Stimulated activated CD4-positive, alpha-beta T cell treated with anti-CD3 and anti-CD28 coated beads, TNF-alpha, amount 100 ng/mL, for 1 hour (primary cell): ENCODE data around the gene METTL8.
A peak's percentile ranks its signal among the peaks of the same experiment; 100 is the strongest.
"Not testable (repeated sequence)": the region's sequence is repeated elsewhere in the genome, so short reads cannot be mapped to it uniquely, and the experiment has no call there.

ENCODE experiments used
- DNase-seq, 3 donors: peaks; one replicate each; pipeline ENCODE4 v3.0.0-alpha.2; 2020; ENCODE audit warnings: low read depth in 3 of 3, low spot score in 1 of 3

The METTL8 gene

DNA sequence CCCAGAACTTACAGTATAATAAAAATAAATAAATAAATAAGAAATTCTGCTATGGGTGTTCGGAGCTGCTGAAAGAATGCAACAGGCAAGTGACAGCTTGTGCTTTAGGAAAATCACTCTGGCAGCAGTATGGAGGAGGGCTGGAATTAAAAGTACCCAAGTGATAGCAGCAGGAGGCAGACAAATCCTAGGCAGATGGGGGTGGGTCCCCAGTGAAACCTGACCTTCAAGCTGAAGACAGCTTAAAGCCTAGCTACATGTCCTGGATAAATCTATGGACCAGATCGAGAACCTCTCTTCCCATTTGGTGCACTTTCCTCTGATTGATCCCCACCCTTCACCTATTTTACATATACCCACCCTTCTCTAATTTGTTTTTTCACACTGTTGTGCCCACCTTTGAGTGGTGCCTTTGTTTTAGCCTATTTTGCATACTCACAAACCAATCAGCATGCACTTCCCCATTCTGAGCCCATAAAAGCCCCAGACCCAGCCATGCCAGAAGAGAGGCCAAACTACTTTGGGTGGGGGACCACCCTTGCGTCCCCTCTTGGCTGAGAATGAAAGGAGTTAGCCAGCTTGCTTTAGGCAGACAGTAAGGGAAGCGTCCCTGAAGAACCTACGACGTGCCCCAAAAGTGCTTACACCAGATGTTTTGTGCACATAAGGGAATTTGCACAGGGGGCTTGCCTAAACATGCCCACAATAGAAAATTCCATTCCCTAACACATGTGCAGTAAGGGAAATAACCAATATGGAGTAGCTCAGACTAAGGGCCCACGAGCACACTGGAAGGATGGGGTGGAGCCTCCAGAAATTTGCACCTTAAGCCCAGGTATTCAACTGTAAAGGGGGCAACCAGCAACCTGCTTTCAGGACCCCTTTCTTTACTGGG, 3.0 kb downstream of the METTL8 start:
- DNase-seq, result no peak

DNA sequence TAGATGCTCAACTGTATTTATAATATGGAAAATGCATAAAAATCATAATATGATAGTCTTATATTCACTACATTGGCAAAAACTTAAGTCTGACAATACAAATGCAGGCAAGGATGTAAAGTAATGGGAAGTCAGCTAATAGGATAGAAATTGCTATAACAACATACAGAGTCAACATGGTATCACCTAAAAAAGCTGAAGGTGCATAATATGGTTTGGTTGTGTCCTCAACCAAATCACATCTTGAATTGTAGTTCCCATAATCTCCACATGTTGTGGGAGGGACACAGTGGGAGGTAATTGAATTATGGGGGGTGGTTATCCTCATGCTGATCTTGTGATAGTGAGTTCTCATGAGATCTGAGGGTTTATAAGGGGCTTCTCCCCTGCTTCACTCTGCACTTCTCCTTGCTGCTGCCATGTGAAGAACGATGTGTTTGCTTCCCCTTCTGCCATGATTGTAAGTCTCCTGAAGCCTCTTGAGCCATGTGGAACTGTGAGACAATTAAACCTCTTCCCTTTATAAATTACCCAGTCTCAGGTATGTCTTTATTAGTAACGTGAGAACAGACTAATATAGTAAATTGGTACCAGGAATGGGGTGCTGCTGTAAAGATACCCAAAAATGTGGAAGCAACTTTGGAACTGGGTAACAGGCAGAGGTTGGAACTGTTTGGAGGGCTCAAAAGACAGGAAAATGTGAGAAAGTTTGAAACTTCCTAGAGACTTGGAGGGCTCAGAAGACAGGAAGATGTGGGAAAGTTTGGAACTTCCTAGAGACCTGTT, 10.9 kb downstream of the METTL8 start:
- DNase-seq, result not testable (repeated sequence)

DNA sequence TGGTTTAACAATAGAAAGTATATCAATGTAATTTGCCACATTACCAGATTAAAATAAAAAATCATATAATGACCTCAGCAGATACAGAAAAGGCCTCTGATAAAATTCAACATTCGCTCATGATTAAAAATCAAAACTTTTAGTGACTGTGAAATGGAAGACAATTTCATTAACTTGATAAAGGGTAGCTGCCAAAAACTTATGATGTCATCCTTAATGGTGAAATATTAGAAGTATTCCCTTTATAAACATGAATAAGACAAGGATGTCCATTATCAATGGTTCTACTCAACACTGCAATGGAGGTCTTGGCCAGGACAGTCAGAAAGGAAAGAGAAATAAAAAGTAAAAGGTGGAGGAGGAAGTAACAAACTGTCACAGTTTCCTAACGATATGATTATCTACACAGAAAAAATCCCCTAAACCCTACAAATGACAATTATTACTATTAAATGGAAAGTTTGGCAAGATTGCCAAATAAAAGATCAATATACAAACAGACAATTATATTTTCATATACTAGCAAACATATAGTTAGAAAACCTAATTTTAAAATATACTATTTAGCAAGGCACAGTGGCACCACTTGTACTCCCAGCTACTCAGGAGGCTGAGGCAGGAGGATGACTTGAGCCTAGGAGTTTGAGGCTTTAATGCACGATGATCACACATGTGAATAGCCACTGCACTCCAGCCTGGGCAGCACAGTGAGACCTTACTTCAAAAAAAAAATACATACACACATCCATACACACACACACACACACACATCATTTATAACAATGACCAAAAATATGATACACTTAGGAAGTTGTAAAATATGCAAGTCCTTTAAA, 12.8 kb downstream of the METTL8 start:
- DNase-seq, result no peak

DNA sequence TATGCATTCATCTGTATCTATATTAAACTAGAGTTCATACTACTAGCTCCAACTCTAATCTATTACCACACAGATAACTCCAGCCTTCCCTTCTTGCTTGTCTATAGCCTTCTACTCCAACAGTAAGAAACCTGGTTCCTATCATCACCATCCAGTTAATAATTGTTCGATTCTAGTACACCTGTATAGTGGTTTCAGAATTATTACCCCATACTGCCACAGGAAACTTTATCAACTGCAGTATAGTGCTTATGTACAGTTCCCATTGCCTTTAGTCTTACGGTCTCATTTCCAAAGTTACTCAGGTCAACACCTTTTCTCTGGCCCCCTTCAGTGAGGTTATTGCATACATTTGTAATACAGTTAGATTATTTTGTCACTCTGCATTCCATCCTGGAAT, 14.5 kb downstream of the METTL8 start:
- DNase-seq, result no peak

DNA sequence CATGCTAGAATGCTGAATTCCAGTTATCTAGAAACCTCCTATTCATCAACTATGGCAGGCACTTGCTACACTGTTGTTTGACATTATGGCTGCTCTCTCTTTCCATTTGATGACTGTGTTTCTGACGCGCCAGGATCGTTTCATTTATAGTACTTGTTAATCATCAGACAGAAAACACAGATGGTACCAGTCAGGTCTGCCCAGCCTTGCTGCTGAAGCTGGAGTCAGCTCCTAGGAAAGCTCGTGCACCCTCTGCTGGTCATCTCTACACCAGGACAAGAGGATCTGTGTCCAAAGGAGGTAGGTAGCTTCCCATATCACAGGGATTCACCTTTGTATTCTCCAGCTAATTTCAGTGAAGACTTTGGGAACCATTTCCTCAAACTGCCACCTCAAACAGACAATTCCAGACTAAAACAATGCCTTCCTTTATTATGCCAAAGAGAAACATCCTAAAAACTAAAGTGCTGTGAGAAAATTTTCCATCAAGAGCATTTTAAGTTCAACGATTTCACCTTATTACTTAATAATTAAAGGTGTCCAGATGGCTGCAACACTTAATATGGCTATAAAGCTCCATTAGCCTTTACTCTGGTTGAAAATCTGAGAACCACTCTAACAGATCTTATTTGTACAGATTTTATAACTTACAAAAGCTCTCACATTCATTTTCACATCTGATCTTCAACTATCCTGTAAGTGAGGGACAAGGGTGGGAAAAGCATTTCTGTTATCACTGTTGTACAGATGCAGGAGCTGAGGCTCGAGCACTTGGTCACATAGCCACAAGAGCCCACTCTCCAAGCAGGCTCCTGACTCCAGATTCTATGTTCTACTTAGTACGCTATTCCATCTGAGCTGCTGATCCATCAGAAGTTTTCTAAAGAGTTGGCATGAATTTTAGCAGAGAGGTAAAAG, 17.5 kb downstream of the METTL8 start:
- peak; percentile 56 to 64 (median 64) for DNase-seq

DNA sequence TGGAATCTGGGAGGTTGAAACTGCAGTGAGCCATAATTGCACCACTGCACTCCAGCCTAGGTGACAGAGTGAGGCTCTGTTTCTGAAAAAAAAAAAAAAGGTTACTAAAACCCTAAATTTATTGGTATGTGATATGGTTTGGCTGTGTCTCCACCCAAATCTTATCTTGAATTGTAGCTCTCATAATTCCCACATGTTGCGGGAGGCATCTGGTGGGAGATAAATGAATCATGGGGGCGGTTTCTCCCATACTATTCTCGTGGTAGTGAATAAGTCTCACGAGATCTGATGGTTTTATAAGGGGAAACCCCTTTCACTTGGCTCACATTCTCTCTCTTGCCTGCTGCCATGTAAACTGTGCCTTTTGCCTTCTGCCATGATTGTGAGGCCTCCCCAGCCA, 19.1 kb downstream of the METTL8 start:
- not testable (repeated sequence) for DNase-seq

DNA sequence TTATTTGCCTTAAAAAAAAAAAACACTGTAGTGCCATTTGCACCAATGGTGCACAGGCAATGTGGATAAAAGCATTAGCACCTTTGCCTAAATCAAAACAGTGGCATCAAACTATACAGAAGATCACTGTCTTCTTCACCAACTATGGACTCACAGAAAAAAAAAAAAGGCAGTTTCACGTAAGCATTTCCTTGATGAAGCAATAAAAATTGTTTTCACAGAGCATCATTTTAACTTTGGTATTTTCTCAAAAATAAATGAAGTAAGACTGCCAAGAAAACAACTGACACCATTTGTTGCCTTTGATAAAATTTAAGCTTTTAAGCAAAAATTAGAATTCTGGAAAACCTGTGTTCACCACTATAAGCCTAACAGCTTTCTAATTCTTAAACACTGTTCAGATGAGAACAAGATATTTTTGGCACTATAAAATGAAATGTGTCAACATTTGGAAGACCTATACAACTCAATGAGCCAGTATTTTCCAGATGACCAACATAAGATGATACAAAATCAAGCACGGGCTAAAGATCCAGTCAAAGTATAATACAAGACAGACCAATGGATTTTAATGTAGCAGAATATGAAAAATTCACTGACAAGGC, 21.1 kb downstream of the METTL8 start:
- DNase-seq, result no peak

DNA sequence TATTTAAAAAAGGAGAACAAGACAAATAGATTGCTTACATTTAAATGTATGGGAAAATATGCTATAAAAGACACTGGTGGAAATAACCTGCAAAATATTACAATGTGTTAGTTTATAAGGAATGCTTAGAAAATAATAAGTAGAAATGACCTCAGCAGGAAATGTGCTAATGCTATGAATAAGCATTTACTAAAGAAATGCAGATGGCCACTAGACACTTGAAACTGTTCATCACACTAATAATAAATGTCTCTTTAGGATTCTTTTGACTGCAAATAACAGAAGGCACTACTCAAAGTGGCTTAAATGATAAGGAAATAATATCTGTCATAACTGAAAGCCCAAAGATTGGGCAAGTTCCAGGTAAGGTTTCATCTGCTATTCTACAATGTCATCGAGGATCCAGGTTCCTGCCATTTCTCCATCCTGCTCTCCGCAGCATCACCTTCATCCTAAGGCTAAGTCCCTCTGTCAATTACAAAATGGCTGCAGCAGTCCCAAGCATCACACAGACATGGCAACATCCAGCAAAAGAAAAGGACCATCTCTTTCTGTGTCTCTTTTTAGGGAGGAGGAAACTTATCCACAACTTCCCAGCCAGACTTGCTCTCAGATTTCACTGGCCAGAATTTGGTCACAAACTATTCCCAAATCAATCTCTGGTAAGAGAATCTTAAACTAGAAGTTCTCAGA, 21.9 kb downstream of the METTL8 start:
- no peak for DNase-seq

DNA sequence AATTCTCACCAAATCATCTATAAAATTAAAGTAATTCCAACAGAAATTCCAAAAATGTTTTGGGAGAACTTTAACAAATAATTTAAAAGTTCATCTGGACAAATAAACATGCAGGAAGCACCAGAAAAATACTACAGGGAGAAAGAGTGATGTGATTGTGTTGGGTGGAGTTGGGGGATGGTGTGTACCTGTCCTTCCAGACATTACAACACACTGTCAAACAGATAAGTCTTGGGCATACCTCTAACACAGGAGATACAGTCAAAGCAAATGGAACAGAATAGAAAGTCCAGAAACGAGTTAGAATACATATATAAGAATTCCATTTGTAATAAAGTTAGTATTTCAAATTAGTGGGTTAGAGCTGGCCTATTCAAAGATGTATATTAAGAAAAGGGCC, 22.6 kb downstream of the METTL8 start:
- DNase-seq, result no peak

DNA sequence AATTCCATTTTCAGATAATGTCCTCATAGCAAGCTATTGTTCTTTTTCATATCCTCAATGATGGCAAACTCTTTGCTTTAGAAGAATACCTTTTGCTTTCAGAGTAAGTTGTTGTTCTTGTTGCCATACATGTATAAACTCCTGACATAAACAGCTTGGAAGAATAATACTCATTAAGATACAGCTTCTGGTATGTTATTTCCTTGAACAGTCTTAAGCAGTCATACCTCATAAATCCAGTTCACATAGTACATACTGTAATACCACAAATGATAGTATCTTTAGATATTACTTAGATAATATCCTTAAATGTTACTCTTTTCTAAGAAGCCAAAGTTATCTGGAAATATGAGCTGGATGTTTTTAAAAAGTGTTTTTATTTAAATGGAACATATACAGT, 23.2 kb downstream of the METTL8 start:
- no peak for DNase-seq

DNA sequence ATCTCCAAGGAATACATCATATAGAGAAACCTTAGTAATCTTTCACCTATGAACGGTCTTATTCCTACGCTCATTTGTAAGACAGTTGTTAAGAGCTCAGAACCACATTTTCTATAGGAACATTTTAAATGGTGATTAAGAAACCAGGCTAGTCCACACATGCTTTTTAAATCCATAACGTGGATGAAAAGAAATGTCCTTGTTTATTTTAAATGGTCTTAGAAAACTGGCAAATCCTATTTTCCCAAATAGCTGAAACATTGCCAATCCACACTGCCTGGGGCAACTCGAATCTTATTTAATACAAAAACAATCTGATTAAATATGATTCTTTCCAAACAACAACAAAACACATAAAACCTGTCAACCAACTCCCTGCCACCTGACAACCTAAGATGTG, 23.7 kb downstream of the METTL8 start:
- DNase-seq, result no peak

DNA sequence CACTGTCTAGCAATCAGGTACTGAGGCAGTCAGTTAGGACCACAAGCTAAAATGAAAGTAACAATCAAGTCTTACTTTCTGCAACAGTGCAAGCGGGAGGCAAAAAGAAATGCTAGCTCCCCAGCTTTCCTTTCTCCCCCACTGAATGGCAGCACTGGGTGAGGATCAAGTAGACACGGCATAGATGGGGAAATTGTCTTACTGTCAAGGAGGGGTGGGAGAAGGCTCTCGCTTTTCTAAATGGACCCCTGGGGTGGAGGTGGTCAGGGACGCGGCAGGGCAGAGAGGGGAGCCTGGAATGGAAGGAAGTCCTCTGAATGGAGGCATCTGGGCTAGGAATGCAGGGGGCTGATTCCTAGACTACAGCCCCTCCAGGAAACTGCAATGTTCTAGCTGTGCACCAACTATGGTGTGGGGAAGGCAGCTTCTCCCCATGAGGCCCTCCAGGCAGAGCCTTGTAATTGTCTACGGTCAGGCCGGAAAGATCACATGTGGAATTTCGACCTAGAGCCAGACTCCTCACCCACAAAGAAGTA, 24.3 kb downstream of the METTL8 start:
- DNase-seq, result no peak

DNA sequence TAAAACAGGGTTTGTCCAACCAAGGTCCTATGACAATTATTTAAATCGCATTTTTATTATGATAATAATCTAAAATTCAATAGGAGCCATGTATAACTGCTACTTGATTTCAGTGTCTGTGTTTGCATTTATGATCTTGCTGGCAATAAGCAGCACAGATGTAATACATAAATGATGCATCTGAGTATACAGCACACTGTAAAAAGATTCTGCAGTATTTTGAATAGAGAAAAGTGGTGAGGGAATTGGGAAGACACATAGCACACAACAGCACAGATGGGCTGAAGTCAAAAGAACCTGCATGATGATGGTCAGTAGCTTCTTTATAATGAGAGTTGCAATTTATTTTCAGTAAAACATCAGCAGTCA, 26.1 kb downstream of the METTL8 start:
- DNase-seq, result no peak

DNA sequence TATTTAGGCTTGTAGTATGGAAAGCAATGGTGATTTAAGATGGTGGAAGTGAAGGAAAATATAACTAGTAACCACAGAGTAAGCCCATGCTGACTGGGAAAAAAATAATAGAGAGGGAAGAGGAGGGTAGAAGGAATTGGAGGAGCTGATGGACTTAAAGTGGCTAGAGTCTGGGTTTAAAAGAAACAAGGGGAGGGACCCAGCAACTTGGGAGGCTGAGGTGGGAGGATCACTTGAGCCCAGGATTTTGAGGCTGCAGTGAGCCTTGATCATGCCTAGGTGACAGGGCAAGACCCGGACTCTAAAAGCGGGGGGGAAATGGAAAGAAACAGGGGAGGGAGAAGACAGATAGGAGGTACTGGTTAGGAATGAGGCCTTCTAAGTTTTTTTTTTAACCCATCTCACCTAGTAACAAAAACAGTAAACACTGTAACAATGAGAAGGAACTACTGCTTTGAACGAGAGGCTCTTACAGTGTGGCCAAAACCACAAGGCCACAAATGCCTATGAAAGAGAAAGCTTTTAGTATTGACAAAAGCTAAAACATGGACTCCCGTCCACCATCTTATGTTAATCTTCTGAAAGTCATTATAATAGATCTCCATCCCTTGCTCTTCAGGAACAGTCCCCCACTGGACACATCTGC, 26.6 kb downstream of the METTL8 start:
- no peak for DNase-seq

DNA sequence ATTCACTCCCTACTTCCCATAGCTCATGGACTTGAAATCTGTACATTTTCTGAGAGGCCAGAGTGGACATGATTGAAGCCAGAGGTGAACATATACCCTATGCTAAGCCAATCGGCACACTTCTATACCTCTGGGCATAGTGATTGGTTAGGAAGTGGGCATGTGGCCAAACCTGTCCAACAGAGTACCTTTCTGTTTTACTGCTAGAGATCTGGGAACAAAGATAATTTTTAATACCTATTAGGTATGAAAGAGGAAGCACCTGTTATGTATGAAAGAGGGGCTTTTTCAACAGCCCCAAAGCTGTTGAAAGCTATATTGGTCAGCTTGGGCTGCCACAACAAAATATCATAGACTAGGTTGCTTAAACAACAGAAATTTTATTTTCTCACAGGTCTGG, 27.7 kb downstream of the METTL8 start:
- DNase-seq, result no peak

DNA sequence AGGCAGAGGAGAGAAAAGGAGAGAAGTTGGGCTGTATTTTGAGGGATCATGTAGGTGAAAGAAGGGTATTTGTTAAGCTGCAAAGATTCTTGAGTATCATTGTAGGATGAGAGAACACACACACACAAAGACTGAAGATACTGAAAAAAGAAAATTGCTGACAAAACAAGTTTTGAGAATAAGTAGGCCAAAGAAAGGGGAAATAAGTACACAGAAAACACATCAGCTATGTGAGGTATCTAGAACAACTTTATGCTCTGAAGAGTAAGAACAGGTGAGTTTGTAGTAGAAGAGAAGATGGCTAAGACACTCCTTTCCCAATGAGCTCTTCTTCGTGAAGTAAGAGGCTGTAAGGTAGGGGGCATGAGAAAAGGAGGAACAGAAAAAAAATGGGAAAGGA, 28.2 kb downstream of the METTL8 start:
- DNase-seq, result no peak

DNA sequence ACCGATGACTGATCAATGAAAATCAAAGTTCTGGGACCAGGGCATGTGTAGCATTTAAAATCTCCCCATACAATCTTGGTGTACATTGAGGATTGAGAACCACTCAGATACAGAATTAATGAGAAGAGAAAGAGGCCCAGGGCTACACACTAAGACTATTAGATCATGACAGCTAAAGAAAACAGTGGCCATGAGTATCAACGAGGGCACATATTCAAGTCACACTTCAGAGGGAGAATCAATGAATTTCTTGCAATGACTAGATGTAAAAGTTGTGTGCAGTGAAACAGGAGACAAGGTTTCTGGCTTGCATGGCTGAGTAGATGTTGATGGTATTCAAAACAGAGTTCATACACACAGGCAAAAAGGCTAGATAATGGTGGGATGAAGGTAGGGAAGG, 29.1 kb downstream of the METTL8 start:
- no peak for DNase-seq

DNA sequence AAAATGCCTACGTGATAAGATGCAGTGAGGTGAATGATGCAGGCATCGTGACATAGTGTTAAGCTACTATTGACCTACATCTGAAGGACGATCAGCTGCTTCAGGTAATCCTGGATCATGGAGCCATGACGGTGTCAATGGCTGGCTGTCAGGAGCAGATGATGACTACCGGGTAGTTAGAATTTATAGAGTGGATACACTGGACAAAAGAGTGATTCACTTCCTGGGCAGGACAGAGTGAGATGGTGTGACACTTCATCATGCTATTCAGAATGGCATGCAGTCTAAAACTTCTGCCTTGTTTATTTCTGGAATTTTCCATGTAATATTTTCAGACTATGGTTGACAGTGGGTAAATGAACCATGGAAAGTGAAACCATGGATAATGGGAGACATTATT, 29.5 kb downstream of the METTL8 start:
- DNase-seq, result no peak
